Thyroid gland (tissue), 4 donors: ENCODE data around the gene CPLX3. TPM values are rescaled to one million over a fixed set of nuclear protein-coding genes. Genes with fewer than 3 reads are reported as not detected.

Source experiments
- DNase-seq, 2 donors: peaks; one replicate each; pipeline ENCODE4 v3.0.0-alpha.2; 2019
- H3K27ac ChIP-seq, 3 donors: fragments of 200-600 bp; sonication (generic); 1 replicate in 2 of 3; 2 replicates in 1 of 3; pipeline ENCODE4 v1.5.1; 2016 to 2019; ENCODE audit warnings: mild to moderate bottlenecking in 1 of 3, moderate library complexity in 1 of 3
- H3K27me3 ChIP-seq: fragments of 200-600 bp; sonication (generic); one replicate; pipeline ENCODE4 v1.5.1; 2019
- H3K36me3 ChIP-seq, 2 donors: fragments of 200-600 bp; sonication (generic); one replicate each; pipeline ENCODE4 v1.5.1; 2016 to 2019
- H3K4me1 ChIP-seq, 2 donors: fragments of 200-600 bp; sonication (generic); one replicate each; pipeline ENCODE4 v1.5.1; 2017 to 2019
- H3K4me3 ChIP-seq, 3 donors: fragments of 200-600 bp; sonication (generic); replicated peaks in 1 of 3; 1 replicate in 2 of 3; 2 replicates in 1 of 3; pipeline ENCODE4 v1.5.1; 2016; ENCODE audit warnings: mild to moderate bottlenecking in 1 of 3
- H3K9me3 ChIP-seq: fragments of 200-600 bp; sonication (generic); one replicate; pipeline ENCODE4 v1.5.1; 2017
- POLR2A ChIP-seq, 2 donors: fragments of 450-650 bp; IDR thresholded peaks; one replicate each; pipeline ENCODE4 v1.6.1; 2017; ENCODE audit warnings: antibody characterized with exemption in 2 of 2, mild to moderate bottlenecking in 2 of 2, moderate library complexity in 1 of 2
- WGBS, 2 donors: methylation state at CpG; one replicate each; pipeline ENCODE4 v1.1.5; 2017; 5-methylcytosine and 5-hydroxymethylcytosine counted together
- intact Hi-C: fragments of 100-400 bp; cut with DNase I; formaldehyde crosslinking; loops from one replicate; pipeline ENCODE4 v1.15.1; 2023
- total RNA-seq, 4 donors: library from RNA; depleted of rRNA; stranded (reverse); fragments of >200 nt; gene quantifications; one replicate each; pipeline ENCODE4 v1.2.3, GENCODE V29; 2016
- TF ChIP-seq, protein P1 (sequence below), 6 experiments: fragments of 200-600 bp in 3 of 6; fragments of 450-650 bp in 3 of 6; sonication (generic) in 3 of 6; IDR thresholded peaks; one replicate each; pipeline ENCODE4 v1.5.1; 2016 to 2019; ENCODE audit warnings: antibody characterized with exemption in 6 of 6, mild to moderate bottlenecking in 2 of 6, inconsistent platforms in 1 of 6, moderate library complexity in 1 of 6

Gene CPLX3
- total RNA-seq, 4 donors from 2014 or later = not detected

DNA sequence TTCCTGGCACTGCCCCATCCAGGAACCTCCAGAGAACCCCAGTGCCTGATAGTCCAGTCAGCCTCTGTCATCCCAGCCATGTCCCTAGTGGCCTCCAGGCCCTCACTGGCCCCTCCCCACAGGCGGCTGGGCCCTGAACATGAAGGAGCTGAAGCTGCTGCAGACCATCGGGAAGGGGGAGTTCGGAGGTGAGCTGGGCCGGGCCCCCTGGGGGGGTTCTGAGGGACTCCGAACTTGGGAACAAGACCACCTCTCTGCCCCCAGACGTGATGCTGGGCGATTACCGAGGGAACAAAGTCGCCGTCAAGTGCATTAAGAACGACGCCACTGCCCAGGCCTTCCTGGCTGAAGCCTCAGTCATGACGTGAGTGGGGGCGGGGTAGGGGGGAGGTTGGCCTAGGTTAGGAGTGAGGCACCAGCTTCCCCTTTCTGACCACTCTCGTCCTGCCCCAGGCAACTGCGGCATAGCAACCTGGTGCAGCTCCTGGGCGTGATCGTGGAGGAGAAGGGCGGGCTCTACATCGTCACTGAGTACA lies 25.8 kb upstream of the CPLX3 start:
- WGBS, 2 donors = 88 to 96% methylated on average over 11 to 19 of the region's 20 CpGs
- H3K4me3 ChIP-seq = no peak overlapping the region
- no peaks in the 10 kb centered on the region for H3K9me3 ChIP-seq
- TF ChIP-seq, protein P1, sequence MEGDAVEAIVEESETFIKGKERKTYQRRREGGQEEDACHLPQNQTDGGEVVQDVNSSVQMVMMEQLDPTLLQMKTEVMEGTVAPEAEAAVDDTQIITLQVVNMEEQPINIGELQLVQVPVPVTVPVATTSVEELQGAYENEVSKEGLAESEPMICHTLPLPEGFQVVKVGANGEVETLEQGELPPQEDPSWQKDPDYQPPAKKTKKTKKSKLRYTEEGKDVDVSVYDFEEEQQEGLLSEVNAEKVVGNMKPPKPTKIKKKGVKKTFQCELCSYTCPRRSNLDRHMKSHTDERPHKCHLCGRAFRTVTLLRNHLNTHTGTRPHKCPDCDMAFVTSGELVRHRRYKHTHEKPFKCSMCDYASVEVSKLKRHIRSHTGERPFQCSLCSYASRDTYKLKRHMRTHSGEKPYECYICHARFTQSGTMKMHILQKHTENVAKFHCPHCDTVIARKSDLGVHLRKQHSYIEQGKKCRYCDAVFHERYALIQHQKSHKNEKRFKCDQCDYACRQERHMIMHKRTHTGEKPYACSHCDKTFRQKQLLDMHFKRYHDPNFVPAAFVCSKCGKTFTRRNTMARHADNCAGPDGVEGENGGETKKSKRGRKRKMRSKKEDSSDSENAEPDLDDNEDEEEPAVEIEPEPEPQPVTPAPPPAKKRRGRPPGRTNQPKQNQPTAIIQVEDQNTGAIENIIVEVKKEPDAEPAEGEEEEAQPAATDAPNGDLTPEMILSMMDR (IDR thresholded peaks at IDR 0.05) = no peak
- no peak for TF ChIP-seq POLR2A (IDR thresholded peaks at IDR 0.05)
- H3K27me3 ChIP-seq = no peaks in the 10 kb centered on the region
- H3K4me1 ChIP-seq = no peaks in the 10 kb centered on the region
- H3K36me3 ChIP-seq = peaks cover 13 to 19% of the 10 kb centered on the region in 2 donors
- no peak for DNase-seq
- intact Hi-C loops = no loop called here
- H3K27ac ChIP-seq = no peak overlapping the region

DNA sequence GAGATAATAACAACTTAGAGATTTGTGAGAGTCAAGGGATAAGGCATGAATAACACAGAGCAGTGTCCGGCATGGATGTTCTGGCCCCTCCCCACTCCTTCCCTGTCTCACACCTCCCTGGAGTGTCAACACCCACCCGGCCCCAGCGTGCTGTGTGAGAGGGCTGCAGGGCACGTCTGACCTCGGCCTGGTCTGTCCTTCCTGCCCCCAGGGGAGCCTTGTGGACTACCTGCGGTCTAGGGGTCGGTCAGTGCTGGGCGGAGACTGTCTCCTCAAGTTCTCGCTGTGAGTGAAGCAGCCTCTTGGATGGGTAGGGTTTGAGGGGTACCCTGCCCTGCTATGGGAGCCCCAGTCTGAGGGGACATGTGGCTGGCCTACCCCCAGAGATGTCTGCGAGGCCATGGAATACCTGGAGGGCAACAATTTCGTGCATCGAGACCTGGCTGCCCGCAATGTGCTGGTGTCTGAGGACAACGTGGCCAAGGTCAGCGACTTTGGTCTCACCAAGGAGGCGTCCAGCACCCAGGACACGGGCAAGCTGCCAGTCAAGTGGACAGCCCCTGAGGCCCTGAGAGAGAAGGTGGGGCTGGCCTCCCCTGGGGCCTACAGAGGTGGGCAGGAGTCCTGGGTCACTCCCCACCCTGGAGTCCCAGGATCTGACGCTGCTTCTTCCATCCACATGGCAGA lies 25.0 kb upstream of the CPLX3 start:
- WGBS, 2 donors = 86 to 90% methylated on average over 8 to 11 of the region's 18 CpGs
- DNase-seq = no peak
- TF ChIP-seq, protein P1 (IDR thresholded peaks at IDR 0.05) = no peak
- TF ChIP-seq POLR2A (IDR thresholded peaks at IDR 0.05) = no peak
- H3K36me3 ChIP-seq = peaks cover 13 to 19% of the 10 kb centered on the region in 2 donors
- H3K4me1 ChIP-seq = no peaks in the 10 kb centered on the region
- no peak overlapping the region for H3K4me3 ChIP-seq
- intact Hi-C loops = no loop called here
- no peaks in the 10 kb centered on the region for H3K27me3 ChIP-seq
- H3K9me3 ChIP-seq = no peaks in the 10 kb centered on the region
- H3K27ac ChIP-seq = no peak overlapping the region

GRCh38 chr15:74802290-74802689 lies 24.1 kb upstream of the CPLX3 start:
- intact Hi-C loops = no loop called here
- peaks cover 13 to 19% of the 10 kb centered on the region in 2 donors for H3K36me3 ChIP-seq

GRCh38 chr15:74802862-74803447 lies 23.5 kb upstream of the CPLX3 start:
- 95 to 96% methylated on average over 27 to 29 of the region's 31 CpGs for WGBS, 2 donors
- Histone ChIP-seq H3K36me3 (peaks cover 13 to 19% of the 10 kb centered on the region in 2 donors), H3K9me3 (no peaks in the 10 kb centered on the region), H3K27me3 (no peaks in the 10 kb centered on the region), H3K4me3 (no peak overlapping the region), H3K4me1 (peaks cover 0 to 7% of the 10 kb centered on the region in 2 donors), H3K27ac (no peak overlapping the region)
- no peak for DNase-seq
- intact Hi-C loops = no loop called here
- no peak for TF ChIP-seq POLR2A (IDR thresholded peaks at IDR 0.05)
- TF ChIP-seq, protein P1 (IDR thresholded peaks at IDR 0.05) = no peak

More at GRCh38 chr15:74802290-74802689, 24.1 kb upstream of the CPLX3 start:
- Histone ChIP-seq H3K9me3 (no peaks in the 10 kb centered on the region), H3K4me1 (peaks cover 0 to under 1% of the 10 kb centered on the region in 2 donors), H3K27ac (no peak overlapping the region), H3K27me3 (no peaks in the 10 kb centered on the region), H3K4me3 (no peak overlapping the region)
- TF ChIP-seq, protein P1 (IDR thresholded peaks at IDR 0.05) = no peak
- no peak for TF ChIP-seq POLR2A (IDR thresholded peaks at IDR 0.05)
- 92 to 96% methylated on average over 12 to 20 of the region's 20 CpGs for WGBS, 2 donors
- DNase-seq = no peak

GRCh38 chr15:74804935-74805334 lies 21.5 kb upstream of the CPLX3 start:
- intact Hi-C loops = no loop called here
- TF ChIP-seq POLR2A (IDR thresholded peaks at IDR 0.05) = no peak
- TF ChIP-seq, protein P1 (IDR thresholded peaks at IDR 0.05) = no peak
- peaks cover 13 to 19% of the 10 kb centered on the region in 2 donors for H3K36me3 ChIP-seq
- peaks cover 0 to 17% of the 10 kb centered on the region in 2 donors for H3K4me1 ChIP-seq
- H3K4me3 ChIP-seq = no peak overlapping the region
- no peaks in the 10 kb centered on the region for H3K27me3 ChIP-seq
- no peaks in the 10 kb centered on the region for H3K9me3 ChIP-seq
- WGBS, 2 donors = 81 to 82% methylated on average over 6 of the region's 6 CpGs
- DNase-seq = no peak
- no peak overlapping the region for H3K27ac ChIP-seq
